Measurements from ENCODE around the gene RPS6KB2. TPM values are rescaled to one million over a fixed set of nuclear protein-coding genes. Genes with fewer than 3 reads are reported as not detected.

Gene RPS6KB2
- total RNA-seq, 4 donors from 2014 or later: 22.2 to 35.4 (median 27.0) TPM

DNA sequence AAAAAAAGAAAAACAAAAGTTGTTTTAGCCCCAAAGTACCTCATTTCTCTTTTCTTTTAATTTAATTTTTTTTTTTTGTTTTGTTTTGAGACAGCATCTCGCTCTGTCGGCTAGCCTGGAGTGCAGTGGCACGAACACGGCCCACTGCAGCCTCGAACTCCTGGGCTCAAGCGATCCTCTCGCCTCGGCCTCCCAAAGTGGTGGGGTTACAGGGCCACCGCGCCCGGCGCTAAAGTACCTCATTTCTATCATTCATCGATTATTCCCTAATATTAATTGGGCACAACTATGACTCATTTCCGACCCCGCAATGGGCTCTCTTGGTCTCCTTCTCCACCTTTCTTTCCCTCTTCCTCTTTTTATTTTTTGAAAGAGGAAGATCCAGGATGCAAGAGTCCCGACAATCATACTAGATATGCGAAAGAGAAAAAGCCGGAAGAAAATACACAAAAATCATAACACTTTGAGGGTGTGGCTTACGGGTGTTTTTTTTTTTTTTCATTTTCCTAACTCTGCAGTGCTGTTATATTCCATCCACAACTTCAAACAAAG lies 54.1 kb downstream of the RPS6KB2 start:
- TF ChIP-seq, protein P1, sequence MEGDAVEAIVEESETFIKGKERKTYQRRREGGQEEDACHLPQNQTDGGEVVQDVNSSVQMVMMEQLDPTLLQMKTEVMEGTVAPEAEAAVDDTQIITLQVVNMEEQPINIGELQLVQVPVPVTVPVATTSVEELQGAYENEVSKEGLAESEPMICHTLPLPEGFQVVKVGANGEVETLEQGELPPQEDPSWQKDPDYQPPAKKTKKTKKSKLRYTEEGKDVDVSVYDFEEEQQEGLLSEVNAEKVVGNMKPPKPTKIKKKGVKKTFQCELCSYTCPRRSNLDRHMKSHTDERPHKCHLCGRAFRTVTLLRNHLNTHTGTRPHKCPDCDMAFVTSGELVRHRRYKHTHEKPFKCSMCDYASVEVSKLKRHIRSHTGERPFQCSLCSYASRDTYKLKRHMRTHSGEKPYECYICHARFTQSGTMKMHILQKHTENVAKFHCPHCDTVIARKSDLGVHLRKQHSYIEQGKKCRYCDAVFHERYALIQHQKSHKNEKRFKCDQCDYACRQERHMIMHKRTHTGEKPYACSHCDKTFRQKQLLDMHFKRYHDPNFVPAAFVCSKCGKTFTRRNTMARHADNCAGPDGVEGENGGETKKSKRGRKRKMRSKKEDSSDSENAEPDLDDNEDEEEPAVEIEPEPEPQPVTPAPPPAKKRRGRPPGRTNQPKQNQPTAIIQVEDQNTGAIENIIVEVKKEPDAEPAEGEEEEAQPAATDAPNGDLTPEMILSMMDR (IDR thresholded peaks at IDR 0.05; ENCODE audit: low read depth): no peak

DNA sequence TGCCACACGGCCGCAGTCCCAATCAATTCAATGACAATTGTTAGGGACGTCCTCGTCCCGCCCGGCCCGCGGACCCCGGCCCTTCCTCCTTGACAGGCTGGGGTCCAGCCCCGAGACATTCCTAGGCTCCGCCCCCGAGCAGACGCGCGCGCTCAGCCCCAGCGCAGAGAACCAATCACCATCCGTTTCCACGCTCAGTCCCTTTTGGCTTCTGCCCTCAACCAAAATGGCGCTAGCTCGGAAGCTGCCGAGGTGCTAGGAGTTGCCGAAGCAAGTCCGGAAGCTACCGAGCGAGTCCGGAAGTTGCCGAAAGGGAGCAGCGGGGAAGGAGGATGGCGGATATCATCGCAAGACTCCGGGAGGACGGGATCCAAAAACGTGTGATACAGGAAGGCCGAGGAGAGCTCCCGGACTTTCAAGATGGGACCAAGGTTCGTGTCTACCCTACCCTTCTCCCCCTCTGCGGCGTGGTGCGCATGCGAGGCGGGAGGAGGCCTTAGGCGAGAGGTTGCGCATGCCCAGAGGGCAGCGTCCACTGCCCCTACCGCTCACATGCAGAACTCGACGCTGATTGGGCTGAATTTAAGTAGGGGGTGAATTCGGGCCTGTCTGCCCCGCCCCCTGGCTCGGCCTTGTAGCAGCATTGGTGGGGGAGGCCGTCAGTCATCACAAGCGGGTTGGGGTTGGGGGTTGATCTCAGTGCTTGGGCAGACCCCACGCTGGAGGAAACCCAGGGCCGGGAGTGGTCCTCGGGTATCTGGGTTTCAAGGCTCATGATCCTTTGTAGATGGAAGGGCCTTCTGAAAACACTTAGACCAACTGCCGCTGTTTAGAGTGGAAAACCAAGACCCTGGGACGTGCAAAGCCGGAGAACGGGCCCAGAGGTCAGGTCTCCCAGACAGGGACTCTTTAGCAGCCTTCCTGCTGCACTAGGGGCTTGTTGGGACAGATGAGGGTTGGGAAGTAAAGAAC lies 54.8 kb downstream of the RPS6KB2 start, which contains the start of gene AIP:
TSS of gene AIP (plus strand) at position 200 of the 972 bp plus-strand sequence. CDS start at position 333, 133 bp downstream.
- TF ChIP-seq, protein P1 (IDR thresholded peaks at IDR 0.05; ENCODE audit: low read depth): no peak

DNA sequence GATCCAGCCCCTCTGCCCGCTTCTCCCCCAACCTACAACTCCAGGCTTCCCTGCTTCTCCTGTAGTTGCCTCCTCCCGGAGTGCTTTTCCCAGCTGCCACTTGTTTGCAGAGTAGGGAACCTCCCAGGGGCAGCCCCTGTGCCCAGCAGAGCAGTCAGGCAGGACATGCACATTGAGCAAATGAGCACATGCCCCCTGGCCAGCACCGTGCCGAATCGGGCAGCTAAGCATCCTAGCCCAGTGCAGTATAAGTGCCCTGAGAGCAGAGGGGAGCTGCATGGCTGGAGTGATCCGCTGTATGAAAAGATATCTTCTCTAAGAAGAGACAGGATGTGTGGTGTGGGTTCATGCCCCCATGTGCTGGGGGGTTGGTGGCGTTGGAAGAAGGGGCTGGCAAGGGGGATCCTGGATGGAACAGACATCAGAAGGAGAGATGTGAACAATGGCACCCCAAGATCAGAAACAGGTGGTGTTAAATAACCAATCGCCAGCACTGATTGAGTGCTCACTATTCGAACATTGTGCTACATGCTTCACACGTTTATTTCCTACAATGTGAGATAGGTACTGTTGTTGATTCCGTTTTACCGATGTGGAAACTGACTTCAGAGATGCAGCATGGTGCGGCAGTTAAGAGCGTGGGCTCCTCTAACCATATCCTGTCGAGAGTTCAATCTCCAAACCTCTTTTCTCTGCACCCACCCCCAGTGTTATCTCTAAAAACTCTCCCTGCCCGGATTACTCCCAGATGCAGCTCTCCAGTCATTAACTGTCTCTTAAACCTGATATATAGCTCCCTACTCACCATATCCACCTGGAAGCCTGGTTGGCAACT lies 55.8 kb downstream of the RPS6KB2 start:
- TF ChIP-seq, protein P1 (IDR thresholded peaks at IDR 0.05; ENCODE audit: low read depth): no peak

DNA sequence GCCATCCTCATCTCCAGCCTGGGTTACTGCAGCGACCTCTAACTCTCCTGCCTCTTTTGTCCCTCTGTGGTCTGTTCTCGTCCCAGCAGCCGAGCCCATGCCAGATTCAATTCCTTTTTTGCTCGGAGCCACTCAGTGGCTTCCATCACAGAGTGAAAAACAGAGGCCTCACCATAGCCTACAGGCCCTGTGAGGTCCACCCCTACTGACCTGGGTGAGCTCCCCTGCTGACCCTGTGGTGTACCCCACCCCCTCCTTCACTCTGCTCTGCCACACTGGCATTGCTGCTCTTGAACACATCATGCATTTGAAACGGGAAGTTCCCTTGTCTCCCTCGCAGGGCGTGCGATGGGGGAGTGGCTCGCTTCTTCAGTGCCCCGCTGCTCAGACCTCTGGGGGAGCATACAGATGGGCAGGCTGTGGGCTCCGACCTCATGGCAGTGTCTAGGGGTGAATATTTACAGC lies 56.6 kb downstream of the RPS6KB2 start:
- TF ChIP-seq, protein P1 (IDR thresholded peaks at IDR 0.05; ENCODE audit: low read depth): no peak

Small RNAs within 50 kb of the gene (small RNA-seq; reads per million reads assigned to genes)
- not detected for gene RNU6-1238P

Other genes with a start within 250 kb of the RPS6KB2 start
- 10 to 100 TPM; 39.8 to 72.5 (median 47.8) TPM for gene GRK2, start 162.0 kb upstream of the RPS6KB2 start, total RNA-seq
- 10 to 100 TPM; 12.4 to 43.7 (median 31.4) TPM for gene ANKRD13D, start 139.2 kb upstream of the RPS6KB2 start, total RNA-seq
- 10 to 100 TPM; 11.9 to 43.2 (median 37.2) TPM for gene SSH3, start 125.0 kb upstream of the RPS6KB2 start, total RNA-seq
- 100 to 1,000 TPM in 3 of 4 donors, 10 to 100 TPM in 1; 29.2 to 127 (median 113) TPM for gene POLD4, start 74.9 kb upstream of the RPS6KB2 start, total RNA-seq
- 1 to 10 TPM; 1.1 to 4.1 (median 3.8) TPM for gene CLCF1, start 54.9 kb upstream of the RPS6KB2 start, total RNA-seq
- gene RAD9A, start 36.5 kb upstream of the RPS6KB2 start, total RNA-seq: 10 to 100 TPM in 1 of 4 donors, 1 to 10 TPM in 3; 5.2 to 11.7 (median 7.8) TPM
- gene PPP1CA, start 26.6 kb upstream of the RPS6KB2 start, total RNA-seq: 100 to 1,000 TPM in 1 of 4 donors, 10 to 100 TPM in 3; 60.8 to 110 (median 64.9) TPM
- 1 to 10 TPM; 1.7 to 9.3 (median 3.1) TPM for gene TBC1D10C, start 24.4 kb upstream of the RPS6KB2 start, total RNA-seq
- gene CARNS1, start 12.8 kb upstream of the RPS6KB2 start, total RNA-seq: under 1 TPM in 3 of 4 donors, not detected in 1; 0.17 to 0.38 (median 0.22) TPM
- 1 to 10 TPM; 1.7 to 6.7 (median 3.5) TPM for gene PTPRCAP, start 9.2 kb downstream of the RPS6KB2 start, total RNA-seq
- gene CORO1B, start 15.0 kb downstream of the RPS6KB2 start, total RNA-seq: 10 to 100 TPM; 30.7 to 95.4 (median 70.7) TPM
- gene GPR152, start 24.2 kb downstream of the RPS6KB2 start, total RNA-seq: not detected
- gene CABP4, start 26.9 kb downstream of the RPS6KB2 start, total RNA-seq: 1 to 10 TPM; 1.1 to 5.1 (median 1.8) TPM
- 10 to 100 TPM; 21.4 to 85.5 (median 36.2) TPM for gene TMEM134, start 40.8 kb downstream of the RPS6KB2 start, total RNA-seq
- 10 to 100 TPM; 48.6 to 77.3 (median 64.9) TPM for gene AIP, start 54.5 kb downstream of the RPS6KB2 start, total RNA-seq
- gene PITPNM1, start 76.9 kb downstream of the RPS6KB2 start, total RNA-seq: 10 to 100 TPM in 3 of 4 donors, 1 to 10 TPM in 1; 9.2 to 14.9 (median 11.9) TPM
- gene CDK2AP2, start 79.7 kb downstream of the RPS6KB2 start, total RNA-seq: 10 to 100 TPM; 21.2 to 33.2 (median 23.5) TPM
- gene CABP2, start 95.0 kb downstream of the RPS6KB2 start, total RNA-seq: not detected
- 100 to 1,000 TPM; 399 to 826 (median 474) TPM for gene GSTP1, start 155.3 kb downstream of the RPS6KB2 start, total RNA-seq
- 100 to 1,000 TPM; 148 to 403 (median 197) TPM for gene NDUFV1, start 178.4 kb downstream of the RPS6KB2 start, total RNA-seq
- 10 to 100 TPM in 2 of 4 donors, 1 to 10 TPM in 2; 6.2 to 23.7 (median 9.6) TPM for gene NUDT8, start 201.4 kb downstream of the RPS6KB2 start, total RNA-seq
- not detected for gene TBX10, start 211.3 kb downstream of the RPS6KB2 start, total RNA-seq
- gene ACY3, start 222.2 kb downstream of the RPS6KB2 start, total RNA-seq: not detected
- gene ALDH3B2, start 246.1 kb downstream of the RPS6KB2 start, total RNA-seq: not detected

All from subcutaneous adipose tissue (tissue), 4 donors.